GM21717 (cell line): ENCODE results near the gene PFKFB2.

Experiments
- ATAC-seq: cut with Tn5 transposase; IDR thresholded peaks from one replicate; pipeline ENCODE4 v1.9.1; 2021; ENCODE audit warnings: mild to moderate bottlenecking, moderate library complexity; ENCODE audit not compliant: unreplicated experiment

PFKFB2 gene

GRCh38 chr1:207021876-207022596 lies 31.0 kb upstream of the PFKFB2 start:
- ATAC-seq: no peak

- ATAC-seq: no peak
Observed at GRCh38 chr1:207022996-207023679, 29.9 kb upstream of the PFKFB2 start.

- no peak for ATAC-seq
Observed at GRCh38 chr1:207024202-207025145, 28.6 kb upstream of the PFKFB2 start.

DNA sequence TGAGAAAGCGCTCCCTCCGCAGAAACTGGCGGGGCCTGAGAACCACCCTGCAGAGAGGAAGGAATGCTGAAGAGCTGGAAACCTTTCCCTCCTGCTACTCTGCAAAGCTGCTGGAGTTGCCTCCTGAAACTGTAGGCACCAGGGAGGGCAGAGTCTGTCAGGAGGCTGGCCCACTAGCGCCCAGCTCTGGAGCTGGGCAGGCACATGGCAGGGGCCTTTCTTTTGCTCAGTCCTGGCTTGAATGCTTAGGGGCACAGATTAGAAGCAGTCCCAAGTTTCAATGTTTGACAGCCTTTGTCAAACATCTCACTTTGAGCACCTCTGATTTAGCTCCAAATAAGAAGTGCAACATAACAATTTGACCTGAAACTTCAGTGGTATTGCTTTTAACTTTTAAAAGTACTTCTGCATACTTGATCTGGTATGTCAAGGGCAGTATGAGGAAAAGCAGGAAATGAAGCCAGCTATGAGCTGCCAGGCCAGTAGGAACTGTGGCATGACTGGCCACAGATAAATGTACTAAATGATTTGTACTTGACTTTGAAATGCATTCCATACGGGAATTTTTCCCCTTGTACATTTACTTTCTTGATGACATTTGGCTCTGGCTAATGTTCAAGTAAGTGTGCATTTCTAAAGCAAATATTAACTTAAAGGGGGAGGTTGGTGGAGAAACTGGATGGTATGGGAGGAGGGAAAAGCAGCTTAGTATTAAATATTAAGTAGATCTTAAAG lies 27.8 kb upstream of the PFKFB2 start:
- no peak for ATAC-seq

- ATAC-seq: no peak
Observed at GRCh38 chr1:207026104-207026534, 27.0 kb upstream of the PFKFB2 start.

- no peak for ATAC-seq
Observed at GRCh38 chr1:207027206-207027777, 25.8 kb upstream of the PFKFB2 start.

- ATAC-seq: no peak
Observed at GRCh38 chr1:207027921-207028320, 25.2 kb upstream of the PFKFB2 start.

DNA sequence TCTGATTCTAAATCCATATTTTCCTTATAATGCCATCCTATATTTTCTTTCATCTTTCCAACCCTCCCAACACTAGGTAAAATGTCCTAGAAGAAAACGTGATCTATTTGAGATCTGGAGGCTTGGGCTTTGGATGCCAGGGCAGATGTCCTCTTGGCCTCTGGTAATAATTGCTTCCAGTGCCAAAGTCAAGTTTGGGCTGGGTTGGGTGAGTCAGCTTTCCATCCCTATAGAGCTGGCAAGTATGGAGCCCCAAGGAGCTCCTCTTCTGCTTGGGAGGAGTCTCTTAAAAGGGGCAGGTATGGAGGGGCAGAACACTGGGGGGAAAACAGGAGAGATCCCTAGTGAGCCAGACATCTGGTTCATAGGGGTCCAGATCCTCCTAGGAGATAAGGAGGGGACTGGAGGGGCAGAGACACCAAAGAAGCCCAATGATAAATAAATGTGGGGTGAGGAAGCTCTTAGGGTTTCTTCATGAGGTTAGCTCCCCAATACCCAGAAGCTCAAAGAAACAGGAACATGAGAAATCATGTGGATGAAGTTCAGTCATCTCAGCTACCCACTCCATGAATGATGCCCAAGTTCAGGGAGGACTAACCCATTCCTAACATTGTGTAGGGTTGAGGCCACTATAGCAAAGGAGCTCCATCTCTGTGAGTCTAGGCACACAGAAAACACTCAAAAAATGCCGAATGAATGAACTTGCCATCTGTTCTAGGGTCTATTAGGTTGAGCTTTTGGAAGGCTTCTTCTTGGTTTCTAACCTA lies 24.0 kb upstream of the PFKFB2 start:
- no peak for ATAC-seq

DNA sequence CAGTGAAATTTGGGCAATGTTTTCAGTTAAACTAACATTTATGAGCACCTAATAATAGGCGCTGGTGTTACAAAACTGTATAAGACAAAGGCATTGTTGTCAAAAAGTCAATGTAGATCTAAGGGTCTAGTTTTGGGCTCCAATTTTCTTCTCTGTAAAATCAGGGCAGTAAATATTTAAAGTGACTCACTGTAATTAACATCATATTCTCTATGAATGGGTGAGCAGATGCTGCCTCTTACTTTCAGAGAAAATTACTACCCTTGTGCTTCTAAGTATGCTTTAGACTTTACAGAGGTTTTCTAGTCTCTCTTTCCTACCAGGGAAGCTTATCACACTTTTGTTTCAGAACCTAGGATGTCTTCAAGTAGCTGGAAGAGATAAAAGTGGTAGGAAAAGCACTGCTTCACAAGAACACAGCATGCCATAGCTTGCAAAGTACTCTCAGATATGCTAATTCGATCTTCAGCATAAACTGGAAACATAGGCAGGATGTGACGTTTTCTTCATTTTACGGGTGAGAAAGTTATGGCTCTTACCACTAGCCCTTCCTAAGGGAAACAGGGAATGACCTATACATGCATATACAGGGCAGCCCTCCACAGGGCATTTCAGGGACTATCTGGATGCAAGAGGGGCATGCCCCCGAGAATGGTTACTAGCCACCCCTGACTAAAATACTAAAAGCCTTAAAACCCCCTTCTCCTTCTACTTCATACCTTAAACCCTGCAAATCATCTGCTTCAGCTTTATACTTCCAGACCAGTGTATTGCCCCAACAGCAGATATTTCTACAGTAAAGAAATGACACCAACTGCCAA lies 23.2 kb upstream of the PFKFB2 start:
- ATAC-seq: no peak

DNA sequence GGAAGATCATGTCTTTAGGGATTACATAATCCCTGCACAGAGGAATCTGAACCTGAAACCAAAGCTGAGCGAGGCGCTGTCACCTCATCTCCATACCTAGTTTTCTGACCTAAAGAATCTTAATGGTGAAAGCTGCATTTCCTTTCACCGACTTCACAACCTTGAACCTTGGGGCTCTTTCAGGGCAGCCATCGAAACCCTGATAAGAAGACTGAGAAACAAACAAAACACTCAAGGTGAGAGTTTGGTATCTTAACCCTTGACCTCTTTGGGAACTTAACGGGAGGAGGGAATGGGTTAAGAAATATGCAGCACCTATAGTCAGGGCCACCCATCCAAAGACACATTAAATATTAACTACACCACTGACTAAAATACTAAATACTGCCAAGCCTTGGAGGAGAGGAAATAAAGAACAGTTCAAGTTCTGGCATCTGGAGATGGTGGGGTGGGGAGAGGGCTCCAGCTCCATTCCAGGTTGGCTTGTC lies 22.5 kb upstream of the PFKFB2 start:
- ATAC-seq: no peak

- ATAC-seq: no peak
Observed at GRCh38 chr1:207031016-207031415, 22.1 kb upstream of the PFKFB2 start.

- no peak for ATAC-seq
Observed at GRCh38 chr1:207031632-207032264, 21.3 kb upstream of the PFKFB2 start.

GRCh38 chr1:207032528-207033017 lies 20.5 kb upstream of the PFKFB2 start, which contains the start of gene C1orf116:
Gene C1orf116 (minus strand): TSS chr1:207032756. CDS start chr1:207027598, 5,158 bp downstream.
- ATAC-seq: no peak

- no peak for ATAC-seq
Observed at GRCh38 chr1:207033302-207033701, 19.8 kb upstream of the PFKFB2 start.

GRCh38 chr1:207034208-207034607 lies 18.9 kb upstream of the PFKFB2 start:
- no peak for ATAC-seq

- ATAC-seq: no peak
Observed at GRCh38 chr1:207034998-207035397, 18.1 kb upstream of the PFKFB2 start.

DNA sequence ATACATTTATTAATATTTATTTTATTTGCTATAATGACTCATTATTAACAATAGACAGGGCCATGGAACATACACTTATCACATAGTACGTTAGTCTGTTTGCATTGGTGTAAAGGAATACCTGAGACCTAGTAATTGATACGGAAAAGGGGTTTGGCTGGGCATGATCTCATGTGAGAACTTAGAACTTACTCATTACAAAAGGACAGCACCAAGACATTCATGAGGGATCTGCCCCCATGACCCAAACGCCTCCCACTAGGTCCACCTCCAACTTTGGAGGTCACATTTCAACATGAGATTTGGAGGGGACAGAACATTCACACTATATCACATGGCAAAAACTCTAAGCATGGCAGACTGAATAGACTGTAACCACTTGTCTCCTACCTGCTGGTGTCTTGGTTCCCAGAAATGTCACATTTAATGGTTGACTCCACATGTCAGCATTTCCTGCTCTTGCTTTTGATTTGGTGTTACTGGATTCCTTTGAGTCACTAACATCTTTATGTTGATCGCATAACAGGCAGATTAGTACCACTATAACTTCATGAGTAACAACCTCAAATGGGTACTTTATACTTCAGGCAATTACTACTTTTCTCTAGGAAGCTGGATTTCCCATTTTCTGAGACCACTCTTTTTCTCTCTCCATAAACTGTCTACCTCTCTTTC lies 17.1 kb upstream of the PFKFB2 start:
- no peak for ATAC-seq
